Rectal smooth muscle tissue (tissue), 1 donor: ENCODE measurements around the gene IL17REL.

Experiments used
- H3K27ac ChIP-seq: one replicate; pipeline ENCODE4 v1.7.0; 2013; ENCODE audit warnings: low read depth, low read length, inconsistent platforms
- H3K27me3 ChIP-seq: one replicate; pipeline ENCODE4 v1.7.0; 2013; ENCODE audit warnings: low read length; ENCODE audit not compliant: control insufficient read depth, insufficient read depth
- H3K36me3 ChIP-seq: one replicate; pipeline ENCODE4 v1.7.0; 2013; ENCODE audit warnings: low read length; ENCODE audit not compliant: control insufficient read depth, insufficient read depth
- H3K4me1 ChIP-seq: one replicate; pipeline ENCODE4 v1.7.0; 2013; ENCODE audit warnings: low read length; ENCODE audit not compliant: control insufficient read depth, insufficient read depth
- H3K4me3 ChIP-seq: one replicate; pipeline ENCODE4 v1.7.0; 2013; ENCODE audit warnings: low read length
- H3K9ac ChIP-seq: one replicate; pipeline ENCODE4 v1.7.0; 2013; ENCODE audit warnings: low read length

IL17REL gene

DNA sequence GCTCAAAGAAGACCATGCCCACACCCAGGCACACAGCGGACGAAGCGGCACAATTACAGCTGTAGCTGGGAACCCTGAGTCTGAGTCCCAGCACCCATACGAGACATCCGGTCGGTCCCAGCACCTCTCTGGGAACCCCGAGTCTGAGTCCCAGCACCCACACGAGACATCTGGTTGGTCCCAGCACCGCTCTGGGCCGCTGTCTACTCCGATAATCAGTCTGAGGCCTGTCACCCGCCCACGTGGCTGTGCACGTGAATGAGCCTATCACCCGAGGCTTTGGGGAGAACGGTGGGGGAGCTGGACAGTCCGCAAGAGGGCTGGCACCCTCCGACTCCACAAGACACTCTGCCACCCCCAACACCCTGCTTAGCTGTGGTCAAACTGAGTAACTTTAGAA, 39.4 kb upstream of the IL17REL start:
- no peak overlapping the region for H3K9ac ChIP-seq
- peaks cover 2% of the 10 kb centered on the region for H3K27me3 ChIP-seq
- H3K4me3 ChIP-seq, result no peak overlapping the region
- H3K4me1 ChIP-seq, result no peaks in the 10 kb centered on the region
- no peaks in the 10 kb centered on the region for H3K36me3 ChIP-seq
- H3K27ac ChIP-seq, result no peak overlapping the region

DNA sequence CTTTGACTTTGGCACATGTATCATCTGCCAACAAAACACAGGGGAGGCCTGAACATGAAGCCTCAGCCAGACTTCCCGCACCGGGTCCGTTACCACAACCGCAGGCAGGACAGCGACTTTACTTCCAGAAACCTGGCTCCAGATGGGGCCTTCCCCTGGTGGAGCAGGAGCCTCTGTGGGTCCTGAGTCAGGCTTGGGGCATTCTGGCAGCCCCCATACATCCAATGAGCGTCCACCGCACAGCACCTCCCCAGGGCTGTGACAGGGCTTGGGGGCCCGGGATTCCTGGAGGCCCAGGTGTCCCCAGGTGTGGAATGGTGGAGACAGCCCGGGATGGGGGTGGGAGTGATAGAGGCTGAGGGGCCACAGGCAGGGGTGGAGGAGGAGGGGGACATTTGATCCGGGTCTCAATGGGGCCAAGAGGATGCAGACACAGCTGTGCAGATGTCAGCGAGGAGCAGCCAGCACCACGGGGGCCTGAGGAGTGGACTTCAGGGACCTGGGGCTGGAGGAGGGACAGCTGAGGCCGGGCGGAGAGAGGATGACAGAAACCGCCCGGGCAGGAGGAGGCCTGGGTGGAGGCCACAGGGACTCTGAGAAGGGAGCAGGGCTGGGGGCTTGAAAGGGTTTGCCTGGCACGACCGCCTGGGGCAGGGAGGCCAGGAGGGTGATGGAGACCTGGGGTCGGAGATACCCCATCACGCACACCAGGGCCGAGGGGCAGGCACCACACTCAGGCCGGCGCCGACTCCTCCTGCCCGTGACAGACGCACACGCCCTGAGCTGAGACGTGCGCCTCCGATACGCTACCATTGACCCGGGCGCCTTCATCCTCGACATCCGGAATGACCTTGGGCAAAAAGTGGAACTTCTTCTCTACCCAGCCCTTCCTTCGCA, 37.0 kb upstream of the IL17REL start:
- Histone ChIP-seq H3K27ac (no peak overlapping the region), H3K27me3 (no peaks in the 10 kb centered on the region)

DNA sequence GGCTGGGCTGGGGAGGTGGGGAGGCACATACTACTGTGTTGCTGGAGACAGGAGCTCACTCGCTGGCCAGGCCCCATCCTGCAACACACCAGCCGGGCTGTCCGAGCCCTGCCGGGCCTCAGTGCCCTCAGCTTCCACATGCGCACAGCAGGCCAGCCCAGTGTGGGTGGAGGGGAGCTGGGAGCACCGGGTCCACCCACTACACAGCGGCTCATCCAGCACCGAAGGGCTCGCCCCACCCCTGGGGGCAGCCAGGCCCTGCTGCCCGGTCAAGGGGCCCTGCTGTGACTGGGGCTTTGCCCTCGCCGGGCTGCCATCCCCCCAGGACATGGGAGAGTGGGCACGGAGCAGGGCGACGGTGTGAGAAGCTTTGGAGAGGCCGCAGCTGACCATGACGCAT, 36.3 kb upstream of the IL17REL start:
- Histone ChIP-seq H3K9ac (no peak overlapping the region), H3K27ac (no peak overlapping the region), H3K4me1 (no peaks in the 10 kb centered on the region), H3K36me3 (no peaks in the 10 kb centered on the region), H3K27me3 (no peaks in the 10 kb centered on the region), H3K4me3 (no peak overlapping the region)

More for the DNA sequence above, 37.0 kb upstream of the IL17REL start:
- H3K4me1 ChIP-seq, result no peaks in the 10 kb centered on the region
- H3K36me3 ChIP-seq, result no peaks in the 10 kb centered on the region
- H3K4me3 ChIP-seq, result no peak overlapping the region
- H3K9ac ChIP-seq, result no peak overlapping the region

DNA sequence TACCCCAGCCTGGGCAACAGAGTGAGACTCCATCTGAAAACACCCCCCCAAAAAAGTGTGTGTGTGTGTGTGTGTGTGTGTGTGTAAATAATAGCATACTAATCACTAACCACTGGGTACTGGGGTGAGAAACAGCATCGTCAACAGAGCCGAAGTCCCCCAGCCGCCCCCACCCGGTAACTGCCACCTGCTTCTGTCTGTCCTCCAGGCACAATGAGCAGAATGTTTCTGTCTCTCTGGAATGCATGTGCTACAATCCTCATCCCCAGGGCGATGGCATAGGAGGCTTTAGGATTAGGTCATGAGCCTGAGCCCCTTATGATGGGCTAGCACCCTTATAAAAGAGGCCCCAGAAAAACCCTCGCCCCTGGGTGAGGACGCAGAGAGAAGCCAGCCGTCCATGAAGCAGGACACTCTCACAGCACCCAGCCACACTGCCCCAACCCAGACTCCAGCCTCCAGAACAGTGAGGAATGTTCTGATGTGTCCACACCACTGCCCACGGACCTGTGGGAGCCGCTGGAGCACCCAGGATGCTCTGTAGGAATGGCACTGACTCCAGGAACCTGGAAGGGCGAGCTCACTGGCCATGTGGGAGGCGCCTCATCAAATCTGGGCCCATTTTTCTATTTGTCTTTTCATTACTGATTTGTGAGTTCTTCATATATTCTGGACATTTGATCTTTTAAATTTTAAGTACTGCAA, 35.6 kb upstream of the IL17REL start:
- Histone ChIP-seq H3K4me1 (no peaks in the 10 kb centered on the region), H3K9ac (no peak overlapping the region), H3K4me3 (no peak overlapping the region), H3K36me3 (no peaks in the 10 kb centered on the region), H3K27ac (no peak overlapping the region), H3K27me3 (no peaks in the 10 kb centered on the region)

DNA sequence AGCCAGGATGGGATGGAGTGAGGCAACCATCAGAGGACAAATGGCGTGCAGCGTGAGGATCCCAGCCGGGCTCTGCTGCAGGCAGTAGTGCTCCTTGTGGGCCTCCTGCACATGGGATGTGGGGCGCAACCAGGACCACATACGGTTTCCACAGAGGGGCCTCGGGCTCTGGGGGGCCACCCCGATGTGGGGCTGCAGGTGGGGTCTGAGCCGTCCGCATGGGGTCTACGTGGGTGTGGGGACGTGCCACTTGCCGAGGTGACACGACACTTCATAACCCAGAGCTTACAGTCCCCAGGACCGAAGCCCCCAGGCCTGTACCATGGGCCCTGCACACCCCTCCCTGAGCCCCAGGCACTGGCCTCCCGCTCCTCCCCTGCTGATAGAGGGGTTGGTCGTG, 34.8 kb upstream of the IL17REL start:
- H3K27me3 ChIP-seq, result no peaks in the 10 kb centered on the region
- H3K27ac ChIP-seq, result no peak overlapping the region
- no peaks in the 10 kb centered on the region for H3K36me3 ChIP-seq
- no peaks in the 10 kb centered on the region for H3K4me1 ChIP-seq
- H3K4me3 ChIP-seq, result no peak overlapping the region
- H3K9ac ChIP-seq, result no peak overlapping the region

DNA sequence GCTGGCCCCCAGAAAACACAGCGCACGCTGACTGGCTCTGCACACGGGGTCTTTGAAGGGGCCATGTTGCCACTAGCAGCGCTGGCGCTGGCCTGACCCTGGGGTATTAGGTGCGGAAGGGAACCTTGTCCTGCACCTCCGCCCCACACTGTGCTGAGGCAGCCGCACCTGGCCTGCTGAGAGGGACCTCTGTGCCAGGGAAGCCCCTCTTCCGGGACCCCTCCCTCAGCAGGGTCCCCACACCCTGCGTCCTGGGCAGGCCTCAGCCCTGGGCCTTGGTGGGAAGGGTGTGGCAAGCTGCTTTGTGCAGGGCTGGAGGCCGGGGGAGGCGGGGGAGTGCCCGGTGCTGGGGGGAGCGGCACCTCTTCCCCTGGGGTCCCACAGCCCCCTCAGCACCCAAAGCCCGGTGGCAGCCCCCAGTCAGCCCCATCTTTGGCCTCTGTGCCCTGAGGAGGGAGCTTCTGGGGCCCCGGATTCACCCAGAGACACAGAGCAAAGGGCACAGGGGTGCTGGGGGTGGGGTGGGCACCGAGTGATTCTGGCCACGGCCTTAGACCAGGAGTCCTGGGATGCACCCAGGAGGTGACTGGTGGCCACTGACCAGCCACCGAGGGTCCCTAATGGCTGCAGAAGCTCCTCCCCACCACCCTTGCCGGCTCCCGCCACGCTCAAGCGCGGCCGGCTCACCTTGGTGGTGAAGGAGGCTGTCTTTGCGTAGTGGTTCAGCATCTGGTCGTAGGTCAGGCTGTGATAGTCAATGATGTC, 34.1 kb upstream of the IL17REL start:
- Histone ChIP-seq H3K27me3 (no peaks in the 10 kb centered on the region), H3K4me1 (no peaks in the 10 kb centered on the region), H3K4me3 (no peak overlapping the region), H3K9ac (no peak overlapping the region), H3K27ac (no peak overlapping the region), H3K36me3 (no peaks in the 10 kb centered on the region)

DNA sequence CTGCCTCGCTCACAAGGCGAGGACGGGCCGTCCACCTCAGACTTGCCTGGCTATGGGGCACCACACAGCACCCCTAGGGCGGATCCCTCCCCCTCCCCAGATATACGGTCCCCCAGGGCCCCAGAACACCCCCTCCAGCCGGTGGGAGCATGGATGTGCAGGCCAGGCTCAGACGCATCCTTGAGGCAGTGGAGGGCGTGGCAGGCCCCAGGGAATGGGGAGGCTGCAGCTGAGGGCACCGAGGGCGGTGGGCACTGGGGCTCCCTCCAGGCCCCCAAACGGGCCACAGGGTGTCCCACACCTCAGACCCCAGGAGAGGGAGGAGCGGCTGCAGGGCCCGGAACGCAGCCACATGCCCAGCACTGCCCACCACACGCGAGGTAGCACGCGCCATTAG, 33.5 kb upstream of the IL17REL start:
- no peaks in the 10 kb centered on the region for H3K27me3 ChIP-seq
- H3K4me3 ChIP-seq, result no peak overlapping the region

DNA sequence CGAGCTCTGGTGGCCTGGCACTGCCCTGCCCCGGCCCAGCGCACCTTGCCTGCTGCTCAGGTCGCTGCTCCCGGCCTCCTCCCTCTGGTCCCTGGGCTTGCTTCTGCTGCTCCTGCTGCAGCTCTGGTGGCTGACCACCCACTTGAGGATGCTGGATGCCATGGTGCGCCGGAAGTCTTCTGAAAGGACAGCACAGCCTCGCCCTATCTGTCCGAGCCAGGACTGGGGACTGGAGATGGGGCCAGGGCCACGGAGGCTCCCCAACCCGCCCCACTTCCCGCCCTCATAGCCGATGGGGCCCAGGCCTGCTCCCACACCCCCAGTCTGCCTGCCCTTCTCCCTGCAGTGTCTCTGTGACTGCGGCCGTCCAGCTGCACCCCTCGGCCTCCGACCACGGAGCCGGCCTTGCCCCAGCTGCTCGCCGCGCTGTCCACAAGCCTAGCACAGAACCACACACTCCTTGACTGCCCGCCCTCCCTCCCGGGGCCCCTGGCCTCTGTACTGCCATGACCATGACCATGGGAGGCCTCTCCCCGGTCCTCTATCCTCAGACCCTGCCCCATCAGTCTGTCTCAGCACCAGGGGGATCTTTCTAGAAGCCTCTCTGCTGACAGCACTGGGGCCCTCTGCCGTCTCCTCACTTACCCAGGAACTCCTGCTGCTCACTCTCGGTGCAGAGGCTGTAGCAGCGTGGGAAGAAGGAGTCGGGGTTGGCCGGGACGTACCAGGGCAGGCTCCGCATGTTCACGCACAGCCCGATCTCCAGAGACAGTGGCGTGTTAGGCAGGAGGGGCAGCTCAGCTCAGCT, 32.9 kb upstream of the IL17REL start:
- Histone ChIP-seq H3K27ac (no peak overlapping the region), H3K4me1 (no peaks in the 10 kb centered on the region), H3K9ac (no peak overlapping the region), H3K4me3 (no peak overlapping the region), H3K27me3 (no peaks in the 10 kb centered on the region), H3K36me3 (no peaks in the 10 kb centered on the region)

More for the DNA sequence above, 33.5 kb upstream of the IL17REL start:
- Histone ChIP-seq H3K27ac (no peak overlapping the region), H3K4me1 (no peaks in the 10 kb centered on the region), H3K9ac (no peak overlapping the region), H3K36me3 (no peaks in the 10 kb centered on the region)

DNA sequence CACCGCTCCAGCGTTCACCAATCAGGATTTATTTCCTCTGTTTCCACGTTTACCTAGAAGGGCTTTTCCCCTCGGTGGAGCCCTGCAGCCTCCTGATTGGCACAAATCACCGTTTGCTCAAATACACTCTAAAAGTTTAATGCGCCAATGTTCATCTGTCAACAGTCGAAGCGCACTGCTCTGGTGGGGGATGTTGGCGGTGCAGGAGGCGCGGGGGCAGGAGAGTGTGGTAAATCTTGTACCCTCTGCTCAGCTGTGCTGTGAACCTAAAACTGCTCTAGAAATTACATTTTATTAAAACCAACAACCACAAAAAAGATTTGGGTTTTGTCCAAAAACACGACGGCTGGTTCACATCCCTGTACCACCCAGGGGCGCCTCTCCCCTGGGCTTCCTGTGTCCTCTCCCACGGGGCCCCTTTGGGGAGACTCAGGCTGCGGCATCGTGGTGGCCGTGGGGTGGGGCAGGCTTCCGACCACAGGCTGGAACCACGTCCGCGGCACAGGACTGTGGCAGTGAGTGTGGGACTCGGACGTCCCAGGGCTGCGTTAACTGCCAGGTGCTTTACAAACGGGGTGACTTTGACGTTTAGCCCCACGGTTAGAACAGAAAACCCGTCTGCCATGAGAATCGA, 32.0 kb upstream of the IL17REL start:
- H3K27me3 ChIP-seq, result no peaks in the 10 kb centered on the region
- H3K4me1 ChIP-seq, result no peaks in the 10 kb centered on the region

DNA sequence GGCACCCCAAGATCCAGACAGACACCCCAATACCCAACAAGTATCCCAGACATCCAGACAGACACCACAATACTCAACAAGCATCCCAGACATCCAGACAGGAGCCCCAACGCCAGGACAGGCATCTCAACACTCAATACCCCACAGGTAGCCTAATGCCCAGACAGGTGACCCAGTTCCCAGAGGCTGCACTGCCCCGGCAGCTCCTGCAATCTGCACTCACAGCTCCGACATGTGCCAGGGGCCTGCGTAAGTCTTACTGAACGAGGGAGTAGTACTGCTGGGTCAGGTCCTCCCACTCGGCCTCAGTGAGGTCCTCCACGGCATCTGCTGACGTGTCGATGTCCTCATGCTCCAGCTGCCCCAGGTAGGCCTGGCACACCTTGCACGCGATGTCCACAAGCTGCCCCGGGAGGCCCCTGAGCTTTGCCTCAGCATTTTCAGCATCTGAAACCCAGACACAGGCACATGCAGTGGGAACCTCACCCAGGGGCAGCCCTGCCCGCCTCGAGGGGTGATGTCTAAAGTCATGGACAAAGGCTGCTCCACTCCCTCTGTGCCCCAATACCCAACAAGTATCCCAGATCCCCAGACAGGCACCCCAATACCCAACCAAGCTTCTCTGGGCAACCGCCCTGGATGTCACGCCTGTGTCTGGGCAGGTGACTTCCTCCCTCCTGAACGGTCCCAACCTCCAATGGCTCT, 28.9 kb upstream of the IL17REL start:
- Histone ChIP-seq H3K27ac (no peak overlapping the region), H3K36me3 (no peaks in the 10 kb centered on the region), H3K27me3 (no peaks in the 10 kb centered on the region), H3K4me3 (no peak overlapping the region), H3K4me1 (no peaks in the 10 kb centered on the region), H3K9ac (no peak overlapping the region)

More for the DNA sequence above, 32.0 kb upstream of the IL17REL start:
- no peak overlapping the region for H3K27ac ChIP-seq
- H3K9ac ChIP-seq, result no peak overlapping the region
- no peak overlapping the region for H3K4me3 ChIP-seq
- no peaks in the 10 kb centered on the region for H3K36me3 ChIP-seq

DNA sequence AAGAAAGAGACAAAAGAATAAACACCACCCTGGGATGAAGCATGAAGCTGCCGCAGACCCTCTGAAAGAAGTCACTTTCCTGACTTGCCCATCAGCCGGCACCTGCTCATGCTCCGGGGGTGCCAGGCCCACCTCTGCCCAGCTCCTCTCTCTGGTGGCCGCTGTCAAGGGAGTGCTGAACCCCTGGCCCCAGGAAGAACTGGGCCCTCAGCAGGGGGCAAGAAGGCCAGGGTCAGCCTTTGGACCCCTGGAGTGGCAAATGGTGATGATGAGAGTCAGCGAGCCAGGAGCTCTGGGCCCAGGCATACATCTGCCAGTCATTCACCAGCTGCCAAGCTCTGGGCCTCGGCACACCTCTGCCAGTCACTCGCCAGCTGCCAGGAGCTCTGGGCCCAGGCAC, 28.2 kb upstream of the IL17REL start:
- no peaks in the 10 kb centered on the region for H3K4me1 ChIP-seq
- H3K36me3 ChIP-seq, result no peaks in the 10 kb centered on the region
- no peak overlapping the region for H3K4me3 ChIP-seq
- no peak overlapping the region for H3K9ac ChIP-seq
- no peak overlapping the region for H3K27ac ChIP-seq
- no peaks in the 10 kb centered on the region for H3K27me3 ChIP-seq
